ENCODE data around the gene ACADVL.

DNA sequence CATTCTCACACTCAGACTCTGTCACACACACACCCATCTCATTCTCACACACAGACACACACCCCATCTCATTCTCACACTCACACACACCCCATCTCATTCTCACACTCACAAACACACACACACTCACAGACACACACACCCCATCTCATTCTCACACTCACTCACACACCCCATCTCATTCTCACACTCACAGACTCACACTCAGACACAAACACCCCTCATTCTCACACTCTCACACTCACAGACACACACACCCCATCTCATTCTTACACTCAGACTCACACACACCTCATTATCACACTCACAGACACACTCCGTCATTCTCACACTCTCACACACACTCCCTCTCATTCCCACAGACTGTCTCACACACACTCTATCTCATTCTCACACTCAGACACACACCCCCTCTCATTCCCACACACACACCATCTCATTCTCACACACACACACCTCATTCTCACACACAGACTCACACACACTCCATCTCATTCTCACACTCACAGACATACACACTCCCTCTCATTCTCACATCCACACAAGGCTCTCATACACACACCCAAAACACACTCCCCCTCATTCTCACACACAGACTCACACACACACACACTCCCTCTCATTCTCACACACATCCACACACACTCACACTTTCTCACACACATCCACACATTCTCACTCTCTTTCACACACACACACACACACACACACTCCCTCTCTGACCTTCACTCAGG, 43.5 kb upstream of the ACADVL start:
- no peak for TF ChIP-seq CTCF (IDR thresholded peaks at IDR 0.05)
- TF ChIP-seq EP300 (IDR thresholded peaks at IDR 0.05), result no peak

All from sigmoid colon (tissue), 4 donors.